ENCODE measurements around the gene SMYD3. TPM values are rescaled to one million over a fixed set of nuclear protein-coding genes. Genes with fewer than 3 reads are reported as not detected.

SMYD3 gene
- total and polyA plus RNA-seq, 9 of the 15 experiments (the other 6 are each of a cell fraction or from before 2014, with no cell fraction given) = 128 to 440 (median 197) TPM

DNA sequence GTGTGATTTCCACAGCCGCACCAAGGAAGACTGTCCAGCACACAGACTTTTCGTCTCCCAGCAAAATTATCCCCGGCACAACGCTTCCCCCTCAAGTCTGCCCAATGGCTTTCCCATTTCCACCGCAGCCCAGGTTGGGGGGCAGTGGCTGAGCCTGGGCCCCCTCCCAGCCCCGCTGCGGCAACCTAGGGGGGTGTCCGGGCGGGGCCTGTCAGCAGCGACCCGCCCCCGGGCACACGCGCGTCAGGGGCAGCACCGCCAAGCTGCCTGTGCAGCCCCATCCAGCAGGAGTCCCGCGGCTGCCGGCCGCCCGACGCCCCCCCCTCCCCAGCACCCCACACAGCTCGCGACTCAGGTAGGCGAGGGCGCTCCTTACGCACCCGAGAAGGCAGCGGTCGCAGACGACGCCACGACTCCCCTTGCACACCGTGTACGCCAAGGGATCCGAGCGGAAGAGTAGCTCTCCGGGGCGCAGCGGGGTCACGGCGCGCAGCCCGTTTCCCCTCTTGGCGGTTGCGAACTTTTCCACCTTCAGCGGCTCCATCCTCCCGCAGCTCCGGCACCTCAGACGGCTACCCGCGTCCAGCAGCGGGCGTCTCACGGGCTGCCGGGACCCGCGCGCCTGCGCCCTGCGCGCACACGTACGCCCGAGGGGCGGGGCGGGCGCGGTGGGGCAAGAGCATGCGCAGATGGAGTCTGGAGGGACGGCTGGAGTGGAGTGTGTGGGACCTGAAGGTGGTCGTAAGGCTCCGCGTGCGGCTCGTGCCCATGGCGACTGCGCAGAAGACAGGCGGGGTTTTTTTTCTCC lies at the start of gene SMYD3 (continued):
- TF ChIP-seq, protein P1, sequence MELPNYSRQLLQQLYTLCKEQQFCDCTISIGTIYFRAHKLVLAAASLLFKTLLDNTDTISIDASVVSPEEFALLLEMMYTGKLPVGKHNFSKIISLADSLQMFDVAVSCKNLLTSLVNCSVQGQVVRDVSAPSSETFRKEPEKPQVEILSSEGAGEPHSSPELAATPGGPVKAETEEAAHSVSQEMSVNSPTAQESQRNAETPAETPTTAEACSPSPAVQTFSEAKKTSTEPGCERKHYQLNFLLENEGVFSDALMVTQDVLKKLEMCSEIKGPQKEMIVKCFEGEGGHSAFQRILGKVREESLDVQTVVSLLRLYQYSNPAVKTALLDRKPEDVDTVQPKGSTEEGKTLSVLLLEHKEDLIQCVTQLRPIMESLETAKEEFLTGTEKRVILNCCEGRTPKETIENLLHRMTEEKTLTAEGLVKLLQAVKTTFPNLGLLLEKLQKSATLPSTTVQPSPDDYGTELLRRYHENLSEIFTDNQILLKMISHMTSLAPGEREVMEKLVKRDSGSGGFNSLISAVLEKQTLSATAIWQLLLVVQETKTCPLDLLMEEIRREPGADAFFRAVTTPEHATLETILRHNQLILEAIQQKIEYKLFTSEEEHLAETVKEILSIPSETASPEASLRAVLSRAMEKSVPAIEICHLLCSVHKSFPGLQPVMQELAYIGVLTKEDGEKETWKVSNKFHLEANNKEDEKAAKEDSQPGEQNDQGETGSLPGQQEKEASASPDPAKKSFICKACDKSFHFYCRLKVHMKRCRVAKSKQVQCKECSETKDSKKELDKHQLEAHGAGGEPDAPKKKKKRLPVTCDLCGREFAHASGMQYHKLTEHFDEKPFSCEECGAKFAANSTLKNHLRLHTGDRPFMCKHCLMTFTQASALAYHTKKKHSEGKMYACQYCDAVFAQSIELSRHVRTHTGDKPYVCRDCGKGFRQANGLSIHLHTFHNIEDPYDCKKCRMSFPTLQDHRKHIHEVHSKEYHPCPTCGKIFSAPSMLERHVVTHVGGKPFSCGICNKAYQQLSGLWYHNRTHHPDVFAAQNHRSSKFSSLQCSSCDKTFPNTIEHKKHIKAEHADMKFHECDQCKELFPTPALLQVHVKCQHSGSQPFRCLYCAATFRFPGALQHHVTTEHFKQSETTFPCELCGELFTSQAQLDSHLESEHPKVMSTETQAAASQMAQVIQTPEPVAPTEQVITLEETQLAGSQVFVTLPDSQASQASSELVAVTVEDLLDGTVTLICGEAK (IDR thresholded peaks at IDR 0.05) = no peak
- TF ChIP-seq, protein P1 (CRISPR knock-in tag; IDR thresholded peaks at IDR 0.05) = no peak
- TF ChIP-seq TOE1 (IDR thresholded peaks at IDR 0.05; ENCODE audit: borderline replicate concordance) = no peak
- TF ChIP-seq TOE1 (CRISPR knock-in tag; IDR thresholded peaks at IDR 0.05; ENCODE audit: borderline replicate concordance, low read depth) = no peak
- TF ChIP-seq TCF7L2 (IDR thresholded peaks at IDR 0.05; ENCODE audit: low read depth, low read length) = no peak
- TF ChIP-seq ZNF57 (CRISPR knock-in tag; IDR thresholded peaks at IDR 0.05) = no peak
- TF ChIP-seq, protein P2, sequence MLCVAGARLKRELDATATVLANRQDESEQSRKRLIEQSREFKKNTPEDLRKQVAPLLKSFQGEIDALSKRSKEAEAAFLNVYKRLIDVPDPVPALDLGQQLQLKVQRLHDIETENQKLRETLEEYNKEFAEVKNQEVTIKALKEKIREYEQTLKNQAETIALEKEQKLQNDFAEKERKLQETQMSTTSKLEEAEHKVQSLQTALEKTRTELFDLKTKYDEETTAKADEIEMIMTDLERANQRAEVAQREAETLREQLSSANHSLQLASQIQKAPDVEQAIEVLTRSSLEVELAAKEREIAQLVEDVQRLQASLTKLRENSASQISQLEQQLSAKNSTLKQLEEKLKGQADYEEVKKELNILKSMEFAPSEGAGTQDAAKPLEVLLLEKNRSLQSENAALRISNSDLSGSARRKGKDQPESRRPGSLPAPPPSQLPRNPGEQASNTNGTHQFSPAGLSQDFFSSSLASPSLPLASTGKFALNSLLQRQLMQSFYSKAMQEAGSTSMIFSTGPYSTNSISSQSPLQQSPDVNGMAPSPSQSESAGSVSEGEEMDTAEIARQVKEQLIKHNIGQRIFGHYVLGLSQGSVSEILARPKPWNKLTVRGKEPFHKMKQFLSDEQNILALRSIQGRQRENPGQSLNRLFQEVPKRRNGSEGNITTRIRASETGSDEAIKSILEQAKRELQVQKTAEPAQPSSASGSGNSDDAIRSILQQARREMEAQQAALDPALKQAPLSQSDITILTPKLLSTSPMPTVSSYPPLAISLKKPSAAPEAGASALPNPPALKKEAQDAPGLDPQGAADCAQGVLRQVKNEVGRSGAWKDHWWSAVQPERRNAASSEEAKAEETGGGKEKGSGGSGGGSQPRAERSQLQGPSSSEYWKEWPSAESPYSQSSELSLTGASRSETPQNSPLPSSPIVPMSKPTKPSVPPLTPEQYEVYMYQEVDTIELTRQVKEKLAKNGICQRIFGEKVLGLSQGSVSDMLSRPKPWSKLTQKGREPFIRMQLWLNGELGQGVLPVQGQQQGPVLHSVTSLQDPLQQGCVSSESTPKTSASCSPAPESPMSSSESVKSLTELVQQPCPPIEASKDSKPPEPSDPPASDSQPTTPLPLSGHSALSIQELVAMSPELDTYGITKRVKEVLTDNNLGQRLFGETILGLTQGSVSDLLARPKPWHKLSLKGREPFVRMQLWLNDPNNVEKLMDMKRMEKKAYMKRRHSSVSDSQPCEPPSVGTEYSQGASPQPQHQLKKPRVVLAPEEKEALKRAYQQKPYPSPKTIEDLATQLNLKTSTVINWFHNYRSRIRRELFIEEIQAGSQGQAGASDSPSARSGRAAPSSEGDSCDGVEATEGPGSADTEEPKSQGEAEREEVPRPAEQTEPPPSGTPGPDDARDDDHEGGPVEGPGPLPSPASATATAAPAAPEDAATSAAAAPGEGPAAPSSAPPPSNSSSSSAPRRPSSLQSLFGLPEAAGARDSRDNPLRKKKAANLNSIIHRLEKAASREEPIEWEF (CRISPR knock-in tag; IDR thresholded peaks at IDR 0.05) = no peak
- TF ChIP-seq, protein P3, sequence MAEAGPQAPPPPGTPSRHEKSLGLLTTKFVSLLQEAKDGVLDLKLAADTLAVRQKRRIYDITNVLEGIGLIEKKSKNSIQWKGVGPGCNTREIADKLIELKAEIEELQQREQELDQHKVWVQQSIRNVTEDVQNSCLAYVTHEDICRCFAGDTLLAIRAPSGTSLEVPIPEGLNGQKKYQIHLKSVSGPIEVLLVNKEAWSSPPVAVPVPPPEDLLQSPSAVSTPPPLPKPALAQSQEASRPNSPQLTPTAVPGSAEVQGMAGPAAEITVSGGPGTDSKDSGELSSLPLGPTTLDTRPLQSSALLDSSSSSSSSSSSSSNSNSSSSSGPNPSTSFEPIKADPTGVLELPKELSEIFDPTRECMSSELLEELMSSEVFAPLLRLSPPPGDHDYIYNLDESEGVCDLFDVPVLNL (CRISPR knock-in tag; IDR thresholded peaks at IDR 0.05; ENCODE audit: low read depth) = no peak
- no peak for TF ChIP-seq HDAC3 (IDR thresholded peaks at IDR 0.05; ENCODE audit: borderline replicate concordance, partially characterized antibody)
- TF ChIP-seq WHSC1 (IDR thresholded peaks at IDR 0.05; ENCODE audit: low read length) = no peak
- TF ChIP-seq ZFP30 (CRISPR knock-in tag; IDR thresholded peaks at IDR 0.05; ENCODE audit: borderline replicate concordance) = no peak

Data from K562 (cell line).